SH-SY5Y (cell line): ENCODE data around the gene AR.

Source experiments
- GATA2 ChIP-seq: IDR thresholded peaks from 2 replicates; pipeline ENCODE4 v1.6.1; 2011; ENCODE audit warnings: mild to moderate bottlenecking, low read depth, low read length
- GATA3 ChIP-seq: IDR thresholded peaks from 2 replicates; pipeline ENCODE4 v1.6.1; 2011; ENCODE audit warnings: low read depth, mild to moderate bottlenecking, low read length, moderate library complexity

DNA sequence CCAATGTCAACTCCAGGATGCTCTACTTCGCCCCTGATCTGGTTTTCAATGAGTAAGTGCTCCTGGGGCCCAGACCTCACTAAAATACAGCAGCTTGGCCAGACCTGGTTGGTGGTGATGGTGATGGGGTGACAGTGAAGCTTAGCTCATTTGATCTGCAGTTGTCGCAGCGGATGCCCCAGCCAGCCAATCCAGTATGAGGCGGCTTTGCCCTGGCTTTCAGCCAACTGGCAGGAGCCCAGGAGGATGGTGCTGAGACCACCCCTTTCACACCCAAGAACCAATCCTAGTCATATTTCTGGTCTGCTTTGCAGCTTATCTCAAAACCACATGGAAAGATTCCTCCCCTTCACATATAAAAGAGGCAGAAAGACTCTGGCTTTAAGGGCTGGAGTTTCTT lies 173.8 kb downstream of the AR start:
- TF ChIP-seq GATA2 (no peak), GATA3 (no peak)
